KMS-11 (cell line): ENCODE results near the gene ILF2.

Experiments used
- H2AFZ ChIP-seq: fragments of 200-600 bp; sonication (generic); 2 replicates; pipeline ENCODE4 v1.6.1; 2016; ENCODE audit warnings: antibody characterized with exemption, mixed run types, low read depth
- H3K27ac ChIP-seq: fragments of 200-600 bp; sonication (generic); 2 replicates; pipeline ENCODE4 v1.6.1; 2016; ENCODE audit warnings: mild to moderate bottlenecking, mixed run types
- H3K27me3 ChIP-seq: fragments of 200-600 bp; sonication (generic); 2 replicates; pipeline ENCODE4 v1.6.1; 2017; ENCODE audit warnings: mild to moderate bottlenecking, low read depth, mixed run types, moderate library complexity; ENCODE audit not compliant: insufficient read depth
- H3K36me3 ChIP-seq: fragments of 200-600 bp; sonication (generic); 2 replicates; pipeline ENCODE4 v1.6.1; 2017; ENCODE audit warnings: mild to moderate bottlenecking, mixed run types; ENCODE audit not compliant: insufficient read depth
- H3K4me1 ChIP-seq: fragments of 200-600 bp; sonication (generic); 2 replicates; pipeline ENCODE4 v1.6.1; 2016; ENCODE audit warnings: mild to moderate bottlenecking, low read depth, mixed run types; ENCODE audit not compliant: poor library complexity, severe bottlenecking
- H3K4me2 ChIP-seq: fragments of 200-600 bp; sonication (generic); 2 replicates; pipeline ENCODE4 v1.7.0; 2016; ENCODE audit warnings: mild to moderate bottlenecking, mixed run types
- H3K4me3 ChIP-seq: fragments of 200-600 bp; sonication (generic); IDR thresholded peaks from 2 replicates; pipeline ENCODE4 v1.6.1; 2017; ENCODE audit warnings: low read depth, low read length, mixed read lengths; ENCODE audit not compliant: insufficient read depth
- H3K79me2 ChIP-seq: fragments of 200-600 bp; sonication (generic); 2 replicates; pipeline ENCODE4 v1.6.1; 2016; ENCODE audit warnings: low read depth, mixed run types; ENCODE audit not compliant: insufficient read depth
- H3K9ac ChIP-seq: fragments of 200-600 bp; sonication (generic); 2 replicates; pipeline ENCODE4 v1.6.1; 2016; ENCODE audit warnings: mild to moderate bottlenecking, mixed run types
- H4K20me1 ChIP-seq: fragments of 200-600 bp; sonication (generic); 2 replicates; pipeline ENCODE4 v1.6.1; 2016; ENCODE audit warnings: mild to moderate bottlenecking, mixed run types; ENCODE audit not compliant: insufficient read depth
- CTCF ChIP-seq: fragments of 200-600 bp; sonication (generic); conservative IDR thresholded peaks from 2 replicates; pipeline ENCODE4 v1.6.1; 2017; ENCODE audit warnings: low read depth, mild to moderate bottlenecking, antibody characterized with exemption, low read length, moderate library complexity, mixed read lengths

Gene ILF2

GRCh38 chr1:153651771-153652170 lies 19.0 kb downstream of the ILF2 start:
- Histone ChIP-seq H3K27me3 (no peaks in the 10 kb centered on the region), H3K4me3 (no peak overlapping the region), H2AFZ (no peak overlapping the region), H3K4me1 (peaks cover 5% of the 10 kb centered on the region), H3K27ac (no peak overlapping the region), H3K9ac (no peak overlapping the region), H3K36me3 (no peaks in the 10 kb centered on the region), H4K20me1 (no peaks in the 10 kb centered on the region), H3K79me2 (no peaks in the 10 kb centered on the region), H3K4me2 (no peak overlapping the region)
- no peak for TF ChIP-seq CTCF

GRCh38 chr1:153649863-153650235 lies 20.9 kb downstream of the ILF2 start:
- Histone ChIP-seq H2AFZ (no peak overlapping the region), H3K36me3 (peaks cover 11% of the 10 kb centered on the region)
- no peak; the same call in 1 of the 2 replicates for TF ChIP-seq CTCF

GRCh38 chr1:153649137-153649862 lies 21.5 kb downstream of the ILF2 start:
- H4K20me1 ChIP-seq = no peaks in the 10 kb centered on the region
- H3K4me1 ChIP-seq = peaks cover 5% of the 10 kb centered on the region
- H3K27ac ChIP-seq = no peak overlapping the region; the same call in 1 of the 2 replicates
- no peaks in the 10 kb centered on the region for H3K27me3 ChIP-seq
- no peak overlapping the region for H2AFZ ChIP-seq
- H3K9ac ChIP-seq = no peak overlapping the region
- H3K4me3 ChIP-seq = no peak overlapping the region
- H3K79me2 ChIP-seq = no peaks in the 10 kb centered on the region
- H3K36me3 ChIP-seq = peaks cover 16% of the 10 kb centered on the region
- no peak overlapping the region for H3K4me2 ChIP-seq
- TF ChIP-seq CTCF = no peak; the same call in 1 of the 2 replicates

More at GRCh38 chr1:153649863-153650235, 20.9 kb downstream of the ILF2 start:
- H3K4me2 ChIP-seq = no peak overlapping the region
- H3K79me2 ChIP-seq = no peaks in the 10 kb centered on the region
- no peaks in the 10 kb centered on the region for H4K20me1 ChIP-seq
- no peak overlapping the region; the same call in 1 of the 2 replicates for H3K27ac ChIP-seq
- no peak overlapping the region for H3K9ac ChIP-seq
- no peaks in the 10 kb centered on the region for H3K27me3 ChIP-seq
- H3K4me1 ChIP-seq = peaks cover 5% of the 10 kb centered on the region
- no peak overlapping the region for H3K4me3 ChIP-seq

GRCh38 chr1:153648000-153648643 lies 22.7 kb downstream of the ILF2 start:
- no peaks in the 10 kb centered on the region for H3K79me2 ChIP-seq
- H3K36me3 ChIP-seq = peaks cover 26% of the 10 kb centered on the region
- no peaks in the 10 kb centered on the region for H4K20me1 ChIP-seq
- TF ChIP-seq CTCF = no peak
- H3K9ac ChIP-seq = no peak overlapping the region
- H2AFZ ChIP-seq = no peak overlapping the region
- peaks cover 5% of the 10 kb centered on the region for H3K4me1 ChIP-seq
- no peaks in the 10 kb centered on the region for H3K27me3 ChIP-seq
- H3K4me2 ChIP-seq = no peak overlapping the region
- no peak overlapping the region for H3K27ac ChIP-seq
- no peak overlapping the region for H3K4me3 ChIP-seq
